HUES6 (cell line): Measurements from ENCODE around the gene IFT20.
"Not testable (repeated sequence)": the region's sequence is repeated elsewhere in the genome, so short reads cannot be mapped to it uniquely, and the experiment has no call there.

ENCODE experiments used
- H3K27ac ChIP-seq: 2 replicates; pipeline ENCODE4 v1.7.0; 2013; ENCODE audit warnings: low read depth, mild to moderate bottlenecking, low read length, inconsistent platforms
- H3K27me3 ChIP-seq: 2 replicates; pipeline ENCODE4 v1.6.1; 2013; ENCODE audit warnings: low read length; ENCODE audit not compliant: control insufficient read depth, insufficient read depth
- H3K36me3 ChIP-seq: 2 replicates; pipeline ENCODE4 v1.6.1; 2013; ENCODE audit warnings: low read length; ENCODE audit not compliant: control insufficient read depth, insufficient read depth
- H3K4me1 ChIP-seq: 2 replicates; pipeline ENCODE4 v1.6.1; 2013; ENCODE audit warnings: low read length; ENCODE audit not compliant: control insufficient read depth, insufficient read depth
- H3K4me3 ChIP-seq: 2 replicates; pipeline ENCODE4 v1.5.1; 2013; ENCODE audit warnings: low read depth, low read length
- H3K9ac ChIP-seq: one replicate; pipeline ENCODE4 v1.6.1; 2013; ENCODE audit warnings: mild to moderate bottlenecking, low read length
- H3K9me3 ChIP-seq: 2 replicates; pipeline ENCODE4 v1.6.1; 2013; ENCODE audit warnings: low read depth, low read length; ENCODE audit not compliant: control insufficient read depth, insufficient read depth

IFT20 gene

DNA sequence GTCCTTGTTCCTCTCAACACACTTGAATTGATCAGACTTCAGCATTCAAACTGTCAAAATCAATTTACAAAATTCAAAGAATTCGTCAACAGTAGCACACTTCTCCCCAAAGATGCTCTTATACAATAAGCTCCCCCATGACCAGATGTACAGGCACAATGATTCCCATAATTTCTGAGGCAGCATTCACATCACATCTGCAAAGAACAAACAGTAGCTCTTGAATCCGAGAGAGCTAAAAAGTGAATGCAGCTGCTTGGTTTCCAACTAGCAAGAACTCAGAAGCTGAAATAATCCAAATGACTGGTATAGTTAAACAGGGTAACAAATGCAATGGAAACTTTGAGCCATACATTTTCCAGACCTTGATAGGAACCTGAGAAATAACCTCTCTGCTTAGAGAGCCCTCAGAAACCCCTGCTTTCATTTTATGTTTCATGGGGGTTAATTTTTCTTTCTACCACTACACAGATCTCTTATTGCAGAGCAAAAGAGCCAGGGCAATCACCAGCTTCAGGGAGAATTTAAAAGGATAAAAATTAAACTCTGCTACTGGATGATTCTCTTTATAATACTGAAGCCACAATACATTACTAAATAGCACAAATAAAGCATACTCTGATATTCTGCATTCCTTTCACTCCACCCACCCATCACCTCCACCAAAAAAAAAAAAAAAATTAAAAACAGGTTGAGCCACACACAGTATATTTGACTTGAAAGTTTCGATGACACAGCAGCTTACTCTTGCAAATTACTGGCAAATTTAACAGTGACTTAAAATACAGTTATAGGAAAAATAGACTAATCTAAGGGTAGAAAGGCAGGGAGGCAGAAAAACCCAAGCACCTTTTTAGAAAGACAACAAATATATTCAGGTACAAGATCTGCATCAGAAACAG lies 39.3 kb downstream of the IFT20 start:
- Histone ChIP-seq H3K4me3 (no peak overlapping the region), H3K27me3 (no peaks in the 10 kb centered on the region), H3K4me1 (no peaks in the 10 kb centered on the region), H3K36me3 (no peaks in the 10 kb centered on the region), H3K9me3 (no peaks in the 10 kb centered on the region), H3K9ac (no peak overlapping the region), H3K27ac (no peak overlapping the region)

GRCh38 chr17:28293994-28294393 lies 41.3 kb downstream of the IFT20 start:
- H3K27ac ChIP-seq, result no peak overlapping the region
- no peak overlapping the region for H3K9ac ChIP-seq
- no peaks in the 10 kb centered on the region for H3K36me3 ChIP-seq
- no peak overlapping the region for H3K4me3 ChIP-seq
- H3K4me1 ChIP-seq, result no peaks in the 10 kb centered on the region
- no peaks in the 10 kb centered on the region for H3K9me3 ChIP-seq
- H3K27me3 ChIP-seq, result no peaks in the 10 kb centered on the region

DNA sequence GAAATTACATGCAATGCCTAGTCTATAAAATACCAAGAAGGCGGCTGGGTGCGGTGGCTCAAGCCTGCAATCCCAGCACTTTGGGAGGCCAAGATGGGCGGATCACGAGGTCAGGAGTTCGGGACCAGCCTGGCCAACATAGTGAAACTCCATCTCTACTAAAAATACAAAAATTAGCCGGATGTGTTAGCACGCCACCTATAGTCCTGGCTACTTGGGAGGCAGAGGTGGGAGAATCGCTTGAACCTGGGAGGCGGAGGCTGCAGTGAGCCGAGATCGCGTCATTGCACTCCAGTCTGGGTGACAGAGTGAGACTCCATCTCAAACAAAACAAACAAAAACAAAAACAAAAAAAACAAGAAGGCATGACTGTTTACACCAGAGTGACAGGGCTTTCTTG lies 42.4 kb downstream of the IFT20 start:
- H3K4me3 ChIP-seq, H3K36me3 ChIP-seq, H3K27ac ChIP-seq, H3K9me3 ChIP-seq, H3K27me3 ChIP-seq, H3K9ac ChIP-seq, H3K4me1 ChIP-seq: not testable (repeated sequence)

- no peak overlapping the region for H3K9ac ChIP-seq
- H3K4me1 ChIP-seq, result no peaks in the 10 kb centered on the region
- H3K27me3 ChIP-seq, result no peaks in the 10 kb centered on the region
- no peaks in the 10 kb centered on the region for H3K36me3 ChIP-seq
- H3K9me3 ChIP-seq, result no peaks in the 10 kb centered on the region
- H3K4me3 ChIP-seq, result no peak overlapping the region
- no peak overlapping the region for H3K27ac ChIP-seq
Observed at GRCh38 chr17:28291780-28292330, 43.4 kb downstream of the IFT20 start.

- no peaks in the 10 kb centered on the region for H3K9me3 ChIP-seq
- H3K27me3 ChIP-seq, result no peaks in the 10 kb centered on the region
- H3K4me3 ChIP-seq, result no peak overlapping the region
- H3K4me1 ChIP-seq, result no peaks in the 10 kb centered on the region
- H3K27ac ChIP-seq, result no peak overlapping the region
- H3K9ac ChIP-seq, result no peak overlapping the region
- H3K36me3 ChIP-seq, result no peaks in the 10 kb centered on the region
Observed at GRCh38 chr17:28290703-28291102, 44.6 kb downstream of the IFT20 start.

- Histone ChIP-seq H3K9ac (no peak overlapping the region), H3K9me3 (no peaks in the 10 kb centered on the region), H3K4me3 (no peak overlapping the region), H3K27ac (no peak overlapping the region), H3K4me1 (peaks cover 10% of the 10 kb centered on the region; the same call in 1 of the 2 replicates), H3K27me3 (no peaks in the 10 kb centered on the region), H3K36me3 (no peaks in the 10 kb centered on the region)
Observed at GRCh38 chr17:28285965-28286364, 49.3 kb downstream of the IFT20 start.

GRCh38 chr17:28282596-28282995 lies 52.7 kb downstream of the IFT20 start:
- no peaks in the 10 kb centered on the region for H3K36me3 ChIP-seq
- H3K27ac ChIP-seq, result peak overlapping the region; percentile 65; the same call in 1 of the 2 replicates
- no peaks in the 10 kb centered on the region for H3K9me3 ChIP-seq
- H3K4me3 ChIP-seq, result no peak overlapping the region
- no peak overlapping the region for H3K9ac ChIP-seq
- H3K4me1 ChIP-seq, result peaks cover 10% of the 10 kb centered on the region; the same call in 1 of the 2 replicates
- H3K27me3 ChIP-seq, result no peaks in the 10 kb centered on the region

- Histone ChIP-seq H3K27ac (no peak overlapping the region), H3K4me3 (no peak overlapping the region), H3K9me3 (no peaks in the 10 kb centered on the region), H3K4me1 (peaks cover 10% of the 10 kb centered on the region; the same call in 1 of the 2 replicates), H3K36me3 (no peaks in the 10 kb centered on the region), H3K9ac (no peak overlapping the region), H3K27me3 (no peaks in the 10 kb centered on the region)
Observed at GRCh38 chr17:28280826-28281225, 54.4 kb downstream of the IFT20 start.

- no peak overlapping the region for H3K4me3 ChIP-seq
- no peaks in the 10 kb centered on the region for H3K9me3 ChIP-seq
- H3K36me3 ChIP-seq, result no peaks in the 10 kb centered on the region
- peaks cover 10% of the 10 kb centered on the region; the same call in 1 of the 2 replicates for H3K4me1 ChIP-seq
- no peak overlapping the region for H3K9ac ChIP-seq
- no peaks in the 10 kb centered on the region for H3K27me3 ChIP-seq
- no peak overlapping the region for H3K27ac ChIP-seq
Observed at GRCh38 chr17:28279411-28279810, 55.9 kb downstream of the IFT20 start.
